GM19372 (cell line): ENCODE results near the gene NRG3.

ENCODE experiments used
- ATAC-seq: cut with Tn5 transposase; IDR thresholded peaks from one replicate; pipeline ENCODE4 v1.9.1; 2021; ENCODE audit warnings: mild to moderate bottlenecking, low read depth, moderate library complexity; ENCODE audit not compliant: unreplicated experiment

The NRG3 gene

GRCh38 chr10:81877596-81877995 is 2.6 kb downstream of the NRG3 start:
- ATAC-seq, result no peak

- ATAC-seq, result no peak
Observed at GRCh38 chr10:81882011-81882410, 7.0 kb downstream of the NRG3 start.

- no peak for ATAC-seq
Observed at GRCh38 chr10:81884856-81885255, 9.9 kb downstream of the NRG3 start.

- no peak for ATAC-seq
Observed at GRCh38 chr10:81885491-81885890, 10.5 kb downstream of the NRG3 start.

- no peak for ATAC-seq
Observed at GRCh38 chr10:81886939-81887338, 11.9 kb downstream of the NRG3 start.

GRCh38 chr10:81889181-81889769 is 14.3 kb downstream of the NRG3 start:
- no peak for ATAC-seq

GRCh38 chr10:81894616-81895015 is 19.6 kb downstream of the NRG3 start:
- no peak for ATAC-seq

GRCh38 chr10:81898518-81898917 is 23.5 kb downstream of the NRG3 start:
- ATAC-seq, result no peak

- no peak for ATAC-seq
Observed at GRCh38 chr10:81900989-81901388, 26.0 kb downstream of the NRG3 start.

- no peak for ATAC-seq
Observed at GRCh38 chr10:81903472-81903871, 28.5 kb downstream of the NRG3 start.

GRCh38 chr10:81905161-81905560 is 30.2 kb downstream of the NRG3 start:
- ATAC-seq, result no peak

GRCh38 chr10:81909453-81909852 is 34.5 kb downstream of the NRG3 start:
- no peak for ATAC-seq

- ATAC-seq, result no peak
Observed at GRCh38 chr10:81911328-81911727, 36.3 kb downstream of the NRG3 start.

- ATAC-seq, result no peak
Observed at GRCh38 chr10:81914736-81915503, 39.9 kb downstream of the NRG3 start.

GRCh38 chr10:81915504-81915897 is 40.5 kb downstream of the NRG3 start:
- no peak for ATAC-seq

GRCh38 chr10:81917666-81918065 is 42.7 kb downstream of the NRG3 start:
- no peak for ATAC-seq

- no peak for ATAC-seq
Observed at GRCh38 chr10:81918766-81919165, 43.8 kb downstream of the NRG3 start.

GRCh38 chr10:81920213-81920829 is 45.3 kb downstream of the NRG3 start:
- no peak for ATAC-seq

- ATAC-seq, result no peak
Observed at GRCh38 chr10:81928119-81928518, 53.1 kb downstream of the NRG3 start.

- ATAC-seq, result no peak
Observed at GRCh38 chr10:81943583-81943982, 68.6 kb downstream of the NRG3 start.

- no peak for ATAC-seq
Observed at GRCh38 chr10:81944609-81945008, 69.6 kb downstream of the NRG3 start.

GRCh38 chr10:81949283-81949682 is 74.3 kb downstream of the NRG3 start:
- ATAC-seq, result no peak
